GM19238 (cell line): ENCODE measurements around the gene CD72.

ENCODE experiments used
- DNase-seq: peaks from one replicate; pipeline ENCODE4 v3.0.0; 2011; ENCODE audit warnings: low spot score; ENCODE audit not compliant: insufficient read length

The CD72 gene

GRCh38 chr9:35560625-35561337 is 57.4 kb downstream of the CD72 start:
- DNase-seq = no peak
